Duodenal mucosa (tissue), 2 donors: ENCODE data around the gene CGB7.

Experiments used
- H3K27ac ChIP-seq: one replicate; pipeline ENCODE4 v1.7.0; 2013; ENCODE audit warnings: low read depth, low read length
- H3K27me3 ChIP-seq, 2 donors: one replicate each; pipeline ENCODE4 v1.7.0; 2013; ENCODE audit warnings: low read length in 2 of 2, control low read depth in 1 of 2; ENCODE audit not compliant: insufficient read depth in 2 of 2, control insufficient read depth in 1 of 2
- H3K36me3 ChIP-seq, 2 donors: one replicate each; pipeline ENCODE4 v1.7.0; 2013; ENCODE audit warnings: low read length in 2 of 2, control low read depth in 1 of 2; ENCODE audit not compliant: insufficient read depth in 2 of 2, control insufficient read depth in 1 of 2
- H3K4me1 ChIP-seq, 2 donors: one replicate each; pipeline ENCODE4 v1.7.0; 2013; ENCODE audit warnings: low read length in 2 of 2, control low read depth in 1 of 2; ENCODE audit not compliant: insufficient read depth in 2 of 2, control insufficient read depth in 1 of 2
- H3K4me3 ChIP-seq, 2 donors: one replicate each; pipeline ENCODE4 v1.7.0; 2013; ENCODE audit warnings: low read length in 2 of 2, low read depth in 1 of 2
- H3K9ac ChIP-seq, 2 donors: one replicate each; pipeline ENCODE4 v1.7.0; 2013; ENCODE audit warnings: low read length in 2 of 2, low read depth in 1 of 2
- H3K9me3 ChIP-seq, 2 donors: one replicate each; pipeline ENCODE4 v1.7.0; 2013; ENCODE audit warnings: low read length in 2 of 2, control low read depth in 1 of 2; ENCODE audit not compliant: control insufficient read depth in 1 of 2

The CGB7 gene

GRCh38 chr19:49016067-49016839 is 41.3 kb downstream of the CGB7 start:
- Histone ChIP-seq H3K4me1 (peaks cover 12 to 13% of the 10 kb centered on the region in 2 donors), H3K4me3 (no peak overlapping the region), H3K9me3 (no peaks in the 10 kb centered on the region), H3K9ac (no peak overlapping the region), H3K36me3 (peaks cover 8 to 38% of the 10 kb centered on the region in 2 donors), H3K27ac (no peak overlapping the region), H3K27me3 (peaks cover 13% of the 10 kb centered on the region in 2 donors)

GRCh38 chr19:49014870-49015255 is 42.7 kb downstream of the CGB7 start:
- H3K9me3 ChIP-seq = no peaks in the 10 kb centered on the region
- H3K4me1 ChIP-seq = peaks cover 12 to 13% of the 10 kb centered on the region in 2 donors
- H3K36me3 ChIP-seq = peaks cover 15 to 50% of the 10 kb centered on the region in 2 donors
- H3K27ac ChIP-seq = no peak overlapping the region
- H3K27me3 ChIP-seq = peaks cover 2 to 4% of the 10 kb centered on the region in 2 donors
- no peak overlapping the region for H3K9ac ChIP-seq
- no peak overlapping the region for H3K4me3 ChIP-seq

- no peak overlapping the region for H3K4me3 ChIP-seq
- H3K9me3 ChIP-seq = no peaks in the 10 kb centered on the region
- H3K27me3 ChIP-seq = peaks cover 0 to 4% of the 10 kb centered on the region in 2 donors
- H3K27ac ChIP-seq = no peak overlapping the region
- no peak overlapping the region for H3K9ac ChIP-seq
- H3K36me3 ChIP-seq = peaks cover 19 to 56% of the 10 kb centered on the region in 2 donors
- H3K4me1 ChIP-seq = peaks cover 9 to 13% of the 10 kb centered on the region in 2 donors
These were observed 43.3 kb downstream of the CGB7 start for GRCh38 chr19:49014123-49014869.

GRCh38 chr19:49011194-49011593 is 46.4 kb downstream of the CGB7 start:
- Histone ChIP-seq H3K9me3 (no peaks in the 10 kb centered on the region), H3K9ac (no peak overlapping the region), H3K4me1 (no peaks in the 10 kb centered on the region), H3K36me3 (peaks cover 30 to 70% of the 10 kb centered on the region in 2 donors), H3K27ac (no peak overlapping the region), H3K4me3 (no peak overlapping the region), H3K27me3 (no peaks in the 10 kb centered on the region)

- Histone ChIP-seq H3K27me3 (no peaks in the 10 kb centered on the region), H3K27ac (no peak overlapping the region), H3K4me1 (no peaks in the 10 kb centered on the region), H3K4me3 (no peak overlapping the region), H3K9ac (no peak overlapping the region), H3K36me3 (peaks cover 32 to 72% of the 10 kb centered on the region in 2 donors), H3K9me3 (no peaks in the 10 kb centered on the region)
These were observed 47.1 kb downstream of the CGB7 start for GRCh38 chr19:49010453-49010852.

GRCh38 chr19:49009828-49010227 is 47.7 kb downstream of the CGB7 start:
- no peak overlapping the region for H3K27ac ChIP-seq
- no peaks in the 10 kb centered on the region for H3K27me3 ChIP-seq
- H3K4me3 ChIP-seq = no peak overlapping the region
- peaks cover 32 to 72% of the 10 kb centered on the region in 2 donors for H3K36me3 ChIP-seq
- H3K9ac ChIP-seq = no peak overlapping the region
- no peaks in the 10 kb centered on the region for H3K9me3 ChIP-seq
- no peaks in the 10 kb centered on the region for H3K4me1 ChIP-seq

- Histone ChIP-seq H3K4me3 (no peak overlapping the region), H3K36me3 (peaks cover 36 to 70% of the 10 kb centered on the region in 2 donors), H3K9me3 (no peaks in the 10 kb centered on the region), H3K9ac (no peak overlapping the region), H3K27me3 (no peaks in the 10 kb centered on the region), H3K4me1 (no peaks in the 10 kb centered on the region), H3K27ac (no peak overlapping the region)
These were observed 50.6 kb downstream of the CGB7 start for GRCh38 chr19:49006905-49007304.

GRCh38 chr19:49004964-49005614 is 52.5 kb downstream of the CGB7 start:
- Histone ChIP-seq H3K27ac (no peak overlapping the region), H3K4me1 (no peaks in the 10 kb centered on the region), H3K9ac (no peak overlapping the region), H3K27me3 (no peaks in the 10 kb centered on the region), H3K4me3 (no peak overlapping the region), H3K36me3 (peaks cover 24 to 53% of the 10 kb centered on the region in 2 donors), H3K9me3 (no peaks in the 10 kb centered on the region)
